ENCODE data around the gene PRR33.

PRR33 gene

GRCh38 chr11:1932105-1932480 lies 40.4 kb upstream of the PRR33 start:
- no peak for TF ChIP-seq CTCF (IDR thresholded peaks at IDR 0.05; ENCODE audit: control insufficient read depth, insufficient read depth, low read depth, low read length, missing control alignments)
- no peak overlapping the region for H3K4me3 ChIP-seq (ENCODE audit: control insufficient read depth, low read depth, low read length)
- DNase-seq (ENCODE audit: low read depth), result no peak

GRCh38 chr11:1931341-1932104 lies 39.8 kb upstream of the PRR33 start:
- H3K4me3 ChIP-seq (ENCODE audit: control insufficient read depth, low read depth, low read length), result no peak overlapping the region
- DNase-seq (ENCODE audit: low read depth), result no peak
- no peak for TF ChIP-seq CTCF (IDR thresholded peaks at IDR 0.05; ENCODE audit: control insufficient read depth, insufficient read depth, low read depth, low read length, missing control alignments)

GRCh38 chr11:1930462-1930830 lies 38.8 kb upstream of the PRR33 start:
- DNase-seq (ENCODE audit: low read depth), result no peak
- TF ChIP-seq CTCF (IDR thresholded peaks at IDR 0.05; ENCODE audit: control insufficient read depth, insufficient read depth, low read depth, low read length, missing control alignments), result no peak
- H3K4me3 ChIP-seq (ENCODE audit: control insufficient read depth, low read depth, low read length), result no peak overlapping the region

GRCh38 chr11:1929621-1930461 lies 38.1 kb upstream of the PRR33 start:
- H3K4me3 ChIP-seq (ENCODE audit: control insufficient read depth, low read depth, low read length), result no peak overlapping the region
- TF ChIP-seq CTCF (IDR thresholded peaks at IDR 0.05; ENCODE audit: control insufficient read depth, insufficient read depth, low read depth, low read length, missing control alignments), result no peak
- no peak for DNase-seq (ENCODE audit: low read depth)

- no peak overlapping the region for H3K4me3 ChIP-seq (ENCODE audit: control insufficient read depth, low read depth, low read length)
- no peak for TF ChIP-seq CTCF (IDR thresholded peaks at IDR 0.05; ENCODE audit: control insufficient read depth, insufficient read depth, low read depth, low read length, missing control alignments)
- DNase-seq (ENCODE audit: low read depth), result no peak
Measured at GRCh38 chr11:1928891-1929541, 37.3 kb upstream of the PRR33 start.

- H3K4me3 ChIP-seq (ENCODE audit: control insufficient read depth, low read depth, low read length), result no peak overlapping the region
- no peak for TF ChIP-seq CTCF (IDR thresholded peaks at IDR 0.05; ENCODE audit: control insufficient read depth, insufficient read depth, low read depth, low read length, missing control alignments)
- no peak for DNase-seq (ENCODE audit: low read depth)
Measured at GRCh38 chr11:1928470-1928890, 36.8 kb upstream of the PRR33 start.
